ENCODE results near the gene ADSS1. TPM values are rescaled to one million over a fixed set of nuclear protein-coding genes. Genes with fewer than 3 reads are reported as not detected.

The ADSS1 gene
- total RNA-seq, 1 donor from 2014 or later = 5.5 TPM

DNA sequence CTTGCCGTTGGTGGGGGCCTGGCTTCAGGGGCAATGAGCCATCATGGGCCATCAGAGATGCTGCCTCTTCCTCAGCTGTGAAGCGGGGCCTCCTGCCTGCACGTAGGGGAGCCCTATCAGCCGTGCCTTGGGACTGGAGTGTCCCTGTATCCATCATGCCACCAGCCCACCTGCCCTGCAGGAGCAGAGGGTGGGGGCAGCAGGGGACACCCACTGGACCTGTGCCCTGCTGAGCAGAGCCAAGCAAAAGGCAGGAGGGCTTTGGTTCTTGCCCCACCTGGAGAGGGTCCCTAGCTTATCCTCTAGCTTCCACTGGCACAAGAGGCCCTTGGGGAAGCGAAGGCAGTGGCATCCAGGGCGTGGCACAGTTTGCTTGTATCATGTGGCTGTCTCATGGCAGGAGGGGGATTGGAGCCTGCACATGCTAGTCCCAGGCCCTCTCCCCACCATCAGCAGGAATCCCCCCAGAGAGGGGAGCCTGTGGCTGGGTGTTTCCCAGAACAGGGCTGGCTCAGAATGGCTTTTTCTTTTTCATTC lies 10.1 kb downstream of the ADSS1 start:
- no peaks in the 10 kb centered on the region for H3K27me3 ChIP-seq
- TF ChIP-seq, protein P1, sequence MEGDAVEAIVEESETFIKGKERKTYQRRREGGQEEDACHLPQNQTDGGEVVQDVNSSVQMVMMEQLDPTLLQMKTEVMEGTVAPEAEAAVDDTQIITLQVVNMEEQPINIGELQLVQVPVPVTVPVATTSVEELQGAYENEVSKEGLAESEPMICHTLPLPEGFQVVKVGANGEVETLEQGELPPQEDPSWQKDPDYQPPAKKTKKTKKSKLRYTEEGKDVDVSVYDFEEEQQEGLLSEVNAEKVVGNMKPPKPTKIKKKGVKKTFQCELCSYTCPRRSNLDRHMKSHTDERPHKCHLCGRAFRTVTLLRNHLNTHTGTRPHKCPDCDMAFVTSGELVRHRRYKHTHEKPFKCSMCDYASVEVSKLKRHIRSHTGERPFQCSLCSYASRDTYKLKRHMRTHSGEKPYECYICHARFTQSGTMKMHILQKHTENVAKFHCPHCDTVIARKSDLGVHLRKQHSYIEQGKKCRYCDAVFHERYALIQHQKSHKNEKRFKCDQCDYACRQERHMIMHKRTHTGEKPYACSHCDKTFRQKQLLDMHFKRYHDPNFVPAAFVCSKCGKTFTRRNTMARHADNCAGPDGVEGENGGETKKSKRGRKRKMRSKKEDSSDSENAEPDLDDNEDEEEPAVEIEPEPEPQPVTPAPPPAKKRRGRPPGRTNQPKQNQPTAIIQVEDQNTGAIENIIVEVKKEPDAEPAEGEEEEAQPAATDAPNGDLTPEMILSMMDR (IDR thresholded peaks at IDR 0.05) = no peak
- no peak overlapping the region for H3K27ac ChIP-seq
- peaks cover 28% of the 10 kb centered on the region for H3K4me1 ChIP-seq
- intact Hi-C loops (cut with DNase I) = no loop called here
- H3K9me3 ChIP-seq = no peaks in the 10 kb centered on the region
- ATAC-seq (no peak), DNase-seq (no peak)
- H3K4me3 ChIP-seq = no peak overlapping the region
- H3K36me3 ChIP-seq = no peaks in the 10 kb centered on the region

GRCh38 chr14:104734601-104734990 lies 10.6 kb downstream of the ADSS1 start:
- no peak overlapping the region for H3K4me3 ChIP-seq
- H3K4me1 ChIP-seq = peaks cover 28% of the 10 kb centered on the region
- H3K36me3 ChIP-seq = no peaks in the 10 kb centered on the region
- no peak for ATAC-seq
- H3K9me3 ChIP-seq = no peaks in the 10 kb centered on the region
- TF ChIP-seq, protein P1 (IDR thresholded peaks at IDR 0.05) = no peak
- no peak overlapping the region for H3K27ac ChIP-seq
- DNase-seq = no peak
- intact Hi-C loops (cut with DNase I) = no loop called here
- no peaks in the 10 kb centered on the region for H3K27me3 ChIP-seq

DNA sequence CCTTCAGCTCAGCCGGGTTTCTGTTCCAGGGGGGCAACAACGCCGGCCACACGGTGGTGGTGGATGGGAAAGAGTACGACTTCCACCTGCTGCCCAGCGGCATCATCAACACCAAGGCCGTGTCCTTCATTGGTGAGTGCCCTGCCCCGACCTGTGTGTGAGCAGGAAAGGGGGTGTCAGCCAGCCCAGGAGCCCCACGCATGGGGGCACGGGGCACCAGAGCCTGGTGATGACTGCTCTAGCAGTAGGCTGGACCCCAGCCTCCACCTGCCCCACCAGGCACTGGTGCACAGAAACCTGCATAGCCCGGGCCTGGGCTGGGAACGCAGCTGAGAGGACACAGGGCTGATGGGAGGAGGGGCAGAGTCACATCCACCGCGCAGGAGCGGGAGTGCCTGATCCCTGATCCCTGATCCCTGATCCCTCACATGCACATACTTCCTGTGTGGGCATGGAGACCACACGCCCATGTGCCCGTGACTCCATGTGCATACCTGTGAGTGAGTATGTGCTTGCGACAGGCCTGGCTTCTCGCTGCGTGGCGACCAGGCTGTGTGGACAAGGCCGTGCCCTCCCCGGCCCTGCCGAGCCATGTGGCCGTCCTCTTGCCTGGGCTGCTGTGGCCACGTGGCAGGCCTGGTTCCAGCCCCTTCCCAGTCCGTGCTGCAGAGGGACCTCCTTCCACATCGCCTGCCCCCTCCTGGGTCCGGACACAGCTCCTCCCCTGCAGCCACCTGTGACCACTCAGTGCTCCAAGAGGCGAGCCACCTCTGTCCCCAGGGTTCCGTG lies 11.2 kb downstream of the ADSS1 start:
- ATAC-seq (no peak), DNase-seq (no peak)
- Histone ChIP-seq H3K27me3 (no peaks in the 10 kb centered on the region), H3K36me3 (no peaks in the 10 kb centered on the region), H3K27ac (peak overlapping the region; percentile 71), H3K9me3 (no peaks in the 10 kb centered on the region), H3K4me1 (peaks cover 28% of the 10 kb centered on the region), H3K4me3 (no peak overlapping the region)
- intact Hi-C loops (cut with DNase I) = no loop called here
- TF ChIP-seq, protein P1 (IDR thresholded peaks at IDR 0.05) = no peak

- H3K27ac ChIP-seq = peak overlapping the region; percentile 71
- peak; percentile 90 for DNase-seq
- ATAC-seq = peak; percentile 84
- peaks cover 28% of the 10 kb centered on the region for H3K4me1 ChIP-seq
- intact Hi-C loops (cut with DNase I) = no loop called here
- H3K9me3 ChIP-seq = no peaks in the 10 kb centered on the region
- H3K27me3 ChIP-seq = no peaks in the 10 kb centered on the region
- TF ChIP-seq, protein P1 (IDR thresholded peaks at IDR 0.05) = no peak
- H3K36me3 ChIP-seq = no peaks in the 10 kb centered on the region
- no peak overlapping the region for H3K4me3 ChIP-seq
These were observed 12.0 kb downstream of the ADSS1 start for GRCh38 chr14:104735830-104736642.

- ATAC-seq = no peak
- TF ChIP-seq, protein P1 (IDR thresholded peaks at IDR 0.05) = no peak
These were observed 14.5 kb downstream of the ADSS1 start for GRCh38 chr14:104738375-104739019.

More at GRCh38 chr14:104738375-104739019, 14.5 kb downstream of the ADSS1 start:
- Histone ChIP-seq H3K36me3 (no peaks in the 10 kb centered on the region), H3K4me1 (peaks cover 24% of the 10 kb centered on the region), H3K4me3 (no peak overlapping the region), H3K9me3 (no peaks in the 10 kb centered on the region), H3K27ac (no peak overlapping the region), H3K27me3 (no peaks in the 10 kb centered on the region)
- no peak for DNase-seq
- intact Hi-C loops (cut with DNase I) = no loop called here

Data from upper lobe of right lung (tissue), 1 donor.